H9 (cell line): ENCODE measurements around the gene PAPOLG. TPM values are rescaled to one million over a fixed set of nuclear protein-coding genes. Genes with fewer than 3 reads are reported as not detected.

ENCODE experiments used
- DNase-seq: peaks from one replicate; pipeline ENCODE4 v3.0.0-alpha.2; 2017
- H2AFZ ChIP-seq: one replicate; pipeline ENCODE4 v1.6.1; 2013; ENCODE audit warnings: mild to moderate bottlenecking, low read length, control low read depth, moderate library complexity
- H2AK5ac ChIP-seq: 2 replicates; pipeline ENCODE4 v1.6.1; 2013; ENCODE audit warnings: low read length, control low read depth, mixed read lengths; ENCODE audit not compliant: insufficient read length
- H2BK120ac ChIP-seq: one replicate; pipeline ENCODE4 v1.6.1; 2013; ENCODE audit warnings: low read depth, mild to moderate bottlenecking, low read length, control low read depth, inconsistent platforms; ENCODE audit not compliant: poor library complexity, severe bottlenecking
- H2BK12ac ChIP-seq: 2 replicates; pipeline ENCODE4 v1.6.1; 2013; ENCODE audit warnings: low read length, control low read depth, mixed read lengths, low read depth; ENCODE audit not compliant: insufficient read length
- H2BK15ac ChIP-seq: 2 replicates; pipeline ENCODE4 v1.6.1; 2013; ENCODE audit warnings: low read depth, low read length, control low read depth
- H2BK20ac ChIP-seq: one replicate; pipeline ENCODE4 v1.6.1; 2013; ENCODE audit warnings: low read depth, mild to moderate bottlenecking, low read length, control low read depth, inconsistent platforms; ENCODE audit not compliant: poor library complexity, severe bottlenecking
- H2BK5ac ChIP-seq: 2 replicates; pipeline ENCODE4 v1.6.1; 2013; ENCODE audit warnings: low read length, control low read depth, mixed read lengths; ENCODE audit not compliant: insufficient read length
- H3K14ac ChIP-seq: 2 replicates; pipeline ENCODE4 v1.6.1; 2013; ENCODE audit warnings: low read length, control low read depth; ENCODE audit not compliant: insufficient read depth
- H3K18ac ChIP-seq: 2 replicates; pipeline ENCODE4 v1.6.1; 2013; ENCODE audit warnings: low read depth, mild to moderate bottlenecking, mixed read lengths, low read length, control low read depth; ENCODE audit not compliant: insufficient read length
- H3K23ac ChIP-seq: 2 replicates; pipeline ENCODE4 v1.6.1; 2013; ENCODE audit warnings: low read length, control low read depth, mixed read lengths, low read depth; ENCODE audit not compliant: insufficient read length
- H3K23me2 ChIP-seq: 2 replicates; pipeline ENCODE4 v1.6.1; 2013; ENCODE audit warnings: low read depth, mild to moderate bottlenecking, mixed read lengths, low read length, control low read depth; ENCODE audit not compliant: insufficient read length, poor library complexity, severe bottlenecking
- H3K27ac ChIP-seq: 2 replicates; pipeline ENCODE4 v1.5.1; 2013; ENCODE audit warnings: low read length, control low read depth, mixed read lengths, low read depth; ENCODE audit not compliant: insufficient read length
- H3K27me3 ChIP-seq: 2 replicates; pipeline ENCODE4 v1.6.1; 2013; ENCODE audit warnings: low read length, control low read depth, inconsistent platforms; ENCODE audit not compliant: insufficient read depth
- H3K4ac ChIP-seq: 2 replicates; pipeline ENCODE4 v1.6.1; 2013; ENCODE audit warnings: low read depth, mild to moderate bottlenecking, control low read depth, inconsistent platforms, low read length, moderate library complexity
- H3K4me1 ChIP-seq: 2 replicates; pipeline ENCODE4 v1.6.1; 2013; ENCODE audit warnings: low read length, control low read depth, inconsistent platforms; ENCODE audit not compliant: insufficient read depth
- H3K4me2 ChIP-seq: 2 replicates; pipeline ENCODE4 v1.6.1; 2013; ENCODE audit warnings: low read length, control low read depth, mixed read lengths; ENCODE audit not compliant: insufficient read length, insufficient read depth
- H3K56ac ChIP-seq: 2 replicates; pipeline ENCODE4 v1.6.1; 2013; ENCODE audit warnings: low read depth, mild to moderate bottlenecking, mixed read lengths, low read length, control low read depth; ENCODE audit not compliant: insufficient read length
- H3K79me1 ChIP-seq: 2 replicates; pipeline ENCODE4 v1.6.1; 2013; ENCODE audit warnings: low read depth, mild to moderate bottlenecking, moderate library complexity, low read length, control low read depth, inconsistent platforms; ENCODE audit not compliant: insufficient read depth, poor library complexity, severe bottlenecking
- H3K79me2 ChIP-seq: 2 replicates; pipeline ENCODE4 v1.6.1; 2013; ENCODE audit warnings: low read length, control low read depth, inconsistent platforms; ENCODE audit not compliant: insufficient read depth
- H3K9ac ChIP-seq: 2 replicates; pipeline ENCODE4 v1.6.1; 2013; ENCODE audit warnings: low read length, control low read depth, mixed read lengths; ENCODE audit not compliant: insufficient read length; ENCODE audit errors: extremely low read depth
- H3K9me3 ChIP-seq: one replicate; pipeline ENCODE4 v1.6.1; 2013; ENCODE audit warnings: low read depth, low read length, inconsistent platforms; ENCODE audit not compliant: control insufficient read depth
- H3T11ph ChIP-seq: one replicate; pipeline ENCODE4 v1.6.1; 2013; ENCODE audit warnings: mild to moderate bottlenecking, low read length, control low read depth, inconsistent platforms
- H4K20me1 ChIP-seq: one replicate; pipeline ENCODE4 v1.6.1; 2013; ENCODE audit not compliant: control insufficient read depth, insufficient read length, insufficient read depth
- H4K5ac ChIP-seq: 2 replicates; pipeline ENCODE4 v1.6.1; 2013; ENCODE audit warnings: low read depth, mild to moderate bottlenecking, mixed read lengths, low read length, control low read depth; ENCODE audit not compliant: insufficient read length
- H4K8ac ChIP-seq: replicated peaks from 2 replicates; pipeline ENCODE4 v1.6.1; 2013; ENCODE audit warnings: low read length, control low read depth, mixed read lengths, low read depth; ENCODE audit not compliant: insufficient read length
- H4K91ac ChIP-seq: 2 replicates; pipeline ENCODE4 v1.6.1; 2013; ENCODE audit warnings: low read depth, mild to moderate bottlenecking, moderate library complexity, mixed read lengths, low read length, control low read depth; ENCODE audit not compliant: insufficient read length
- H3K27ac Mint-ChIP-seq, 3 experiments: 2 replicates in 2 of 3; 3 replicates in 1 of 3; pipeline ENCODE4 v1.8.0; 2020 to 2021; ENCODE audit warnings: mixed read lengths in 3 of 3, mild to moderate bottlenecking in 1 of 3, moderate library complexity in 1 of 3
- H3K27me3 Mint-ChIP-seq: 2 replicates; pipeline ENCODE4 v1.8.0; 2021; ENCODE audit warnings: low read depth, mild to moderate bottlenecking, moderate library complexity, mixed read lengths
- H3K36me3 Mint-ChIP-seq, 3 experiments: 2 replicates in 2 of 3; 3 replicates in 1 of 3; pipeline ENCODE4 v1.8.0; 2020 to 2021; ENCODE audit warnings: low read depth in 3 of 3, mixed read lengths in 3 of 3; ENCODE audit not compliant: insufficient read depth in 1 of 3
- H3K4me1 Mint-ChIP-seq, 2 experiments: 2 replicates each; pipeline ENCODE4 v1.8.0; 2020; ENCODE audit warnings: mixed read lengths in 2 of 2
- H3K4me3 Mint-ChIP-seq, 2 experiments: 2 replicates in 1 of 2; 3 replicates in 1 of 2; pipeline ENCODE4 v1.8.0; 2020 to 2021; ENCODE audit warnings: mild to moderate bottlenecking in 2 of 2, mixed read lengths in 2 of 2, moderate library complexity in 1 of 2
- H3K9me3 Mint-ChIP-seq, 2 experiments: 2 replicates in 1 of 2; 3 replicates in 1 of 2; pipeline ENCODE4 v1.8.0; 2020; ENCODE audit warnings: mild to moderate bottlenecking in 2 of 2, mixed read lengths in 2 of 2, moderate library complexity in 1 of 2
- WGBS: extraction: QIAGEN DNeasy Blood & Tissue Kit; methylation state at CpG from one replicate; pipeline ENCODE4 v1.1.7; 2013; ENCODE audit warnings: missing lambda C conversion rate, low lambda C conversion rate, mixed read lengths; ENCODE audit not compliant: insufficient read length; ENCODE audit errors: extremely low coverage; 5-methylcytosine and 5-hydroxymethylcytosine counted together
- total RNA-seq: library from RNA; stranded (reverse); gene quantifications from 2 replicates; pipeline ENCODE4 v1.2.1, GENCODE V29; 2021
- TF ChIP-seq, protein P1 (sequence below): fragments of 200-600 bp; sonication (generic); conservative IDR thresholded peaks from 3 replicates; pipeline ENCODE4 v1.8.0; 2021; ENCODE audit warnings: antibody characterized with exemption, mild to moderate bottlenecking

Gene PAPOLG
- total RNA-seq, 1 experiment from 2014 or later, result 19.2 TPM

DNA sequence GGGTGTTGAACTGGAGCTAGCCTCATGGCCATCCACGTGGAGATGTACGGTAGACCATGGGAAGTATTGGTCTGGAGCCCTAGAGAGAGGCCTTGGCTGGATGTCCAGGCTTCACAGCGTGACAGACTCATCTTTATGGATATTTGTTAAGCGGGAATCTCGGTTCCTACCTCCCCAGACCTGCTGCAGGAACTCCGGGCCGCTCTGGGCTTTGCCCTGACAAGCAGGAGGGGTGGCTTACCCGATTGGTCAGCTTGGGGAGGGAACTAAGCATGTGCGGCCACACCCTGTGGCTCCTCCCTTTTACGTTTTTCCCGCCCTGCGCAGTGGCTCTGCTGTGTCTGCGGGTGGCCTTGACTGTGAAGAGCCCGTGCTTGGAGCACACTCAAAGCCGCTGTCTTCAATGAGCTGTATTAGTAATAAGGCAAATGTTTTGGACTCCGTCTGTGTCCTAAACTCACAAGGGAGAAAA lies 52.3 kb downstream of the PAPOLG start:
- Histone ChIP-seq H3K79me1 (no peaks in the 10 kb centered on the region), H3K4ac (no peak overlapping the region), H3K18ac (no peak overlapping the region), H4K20me1 (no peaks in the 10 kb centered on the region), H2AK5ac (no peak overlapping the region), H3K23me2 (no peaks in the 10 kb centered on the region), H2BK20ac (no peak overlapping the region), H3K56ac (no peak overlapping the region), H3K27ac (no peak overlapping the region), H3K23ac (no peak overlapping the region), H2BK15ac (no peak overlapping the region), H4K91ac (no peak overlapping the region), H3K79me2 (no peaks in the 10 kb centered on the region), H3K9me3 (no peaks in the 10 kb centered on the region), H3K14ac (no peak overlapping the region), H3K4me2 (no peak overlapping the region), H3T11ph (no peak overlapping the region), H3K4me1 (no peaks in the 10 kb centered on the region), H2AFZ (no peak overlapping the region), H4K5ac (no peak overlapping the region), H4K8ac (no peak overlapping the region), H3K9ac (no peak overlapping the region), H2BK12ac (no peak overlapping the region), H3K27me3 (no peaks in the 10 kb centered on the region), H2BK120ac (no peak overlapping the region), H2BK5ac (no peak overlapping the region)
- peaks cover 5% of the 10 kb centered on the region for H3K27me3 Mint-ChIP-seq
- TF ChIP-seq, protein P1, sequence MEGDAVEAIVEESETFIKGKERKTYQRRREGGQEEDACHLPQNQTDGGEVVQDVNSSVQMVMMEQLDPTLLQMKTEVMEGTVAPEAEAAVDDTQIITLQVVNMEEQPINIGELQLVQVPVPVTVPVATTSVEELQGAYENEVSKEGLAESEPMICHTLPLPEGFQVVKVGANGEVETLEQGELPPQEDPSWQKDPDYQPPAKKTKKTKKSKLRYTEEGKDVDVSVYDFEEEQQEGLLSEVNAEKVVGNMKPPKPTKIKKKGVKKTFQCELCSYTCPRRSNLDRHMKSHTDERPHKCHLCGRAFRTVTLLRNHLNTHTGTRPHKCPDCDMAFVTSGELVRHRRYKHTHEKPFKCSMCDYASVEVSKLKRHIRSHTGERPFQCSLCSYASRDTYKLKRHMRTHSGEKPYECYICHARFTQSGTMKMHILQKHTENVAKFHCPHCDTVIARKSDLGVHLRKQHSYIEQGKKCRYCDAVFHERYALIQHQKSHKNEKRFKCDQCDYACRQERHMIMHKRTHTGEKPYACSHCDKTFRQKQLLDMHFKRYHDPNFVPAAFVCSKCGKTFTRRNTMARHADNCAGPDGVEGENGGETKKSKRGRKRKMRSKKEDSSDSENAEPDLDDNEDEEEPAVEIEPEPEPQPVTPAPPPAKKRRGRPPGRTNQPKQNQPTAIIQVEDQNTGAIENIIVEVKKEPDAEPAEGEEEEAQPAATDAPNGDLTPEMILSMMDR, result no peak
- H3K4me3 Mint-ChIP-seq, result no peak overlapping the region
- no CpG with 5 or more reads among the region's 16 CpGs for whole genome bisulfite sequencing
- no peak overlapping the region for H3K27ac Mint-ChIP-seq
- H3K36me3 Mint-ChIP-seq, result no peaks in the 10 kb centered on the region
- DNase-seq, result peak; percentile 75
- no peaks in the 10 kb centered on the region; a peak in 1 of 5 replicates for H3K9me3 Mint-ChIP-seq
- H3K4me1 Mint-ChIP-seq, result peaks cover 20 to 31% of the 10 kb centered on the region in 2 experiments
